HepG2 (cell line): Measurements from ENCODE around the gene MIB1. TPM values are rescaled to one million over a fixed set of nuclear protein-coding genes. Genes with fewer than 3 reads are reported as not detected.

ENCODE experiments used
- ARID4A ChIP-seq: sonication (generic); formaldehyde crosslinking; IDR thresholded peaks from 2 replicates; pipeline ENCODE4 v1.5.0; 2020; ENCODE audit warnings: mild to moderate bottlenecking, missing genetic modification reagents, borderline replicate concordance
- BCL6 ChIP-seq: IDR thresholded peaks from 2 replicates; pipeline ENCODE4 v1.6.1; 2016; ENCODE audit warnings: missing genetic modification reagents, missing compliant biosample characterization
- CHCHD3 ChIP-seq: sonication (generic); formaldehyde crosslinking; IDR thresholded peaks from 2 replicates; pipeline ENCODE4 v1.8.0; 2022; ENCODE audit warnings: mild to moderate bottlenecking, missing genetic modification reagents, moderate library complexity
- ESRRA ChIP-seq: sonication (generic); formaldehyde crosslinking; IDR thresholded peaks from 2 replicates; pipeline ENCODE4 v1.5.1; 2020; ENCODE audit warnings: mild to moderate bottlenecking, low read depth, missing genetic modification reagents
- FOXA1 ChIP-seq, 2 experiments: fragments of 450-650 bp in 1 of 2; sonication (generic) in 1 of 2; formaldehyde crosslinking in 1 of 2; IDR thresholded peaks; 2 replicates each; pipeline versions ENCODE4 v1.4.0 to v1.6.1; 2016 to 2020; ENCODE audit warnings: missing genetic modification reagents in 1 of 2
- PLRG1 ChIP-seq: fragments of 450-650 bp; conservative IDR thresholded peaks from 2 replicates; pipeline ENCODE4 v1.6.1; 2016
- SP5 ChIP-seq: IDR thresholded peaks from 2 replicates; pipeline ENCODE4 v1.6.1; 2016; ENCODE audit warnings: low read depth, borderline replicate concordance
- SPEN ChIP-seq: sonication (generic); formaldehyde crosslinking; IDR thresholded peaks from 2 replicates; pipeline ENCODE4 v1.5.1; 2020; ENCODE audit warnings: low read depth, mild to moderate bottlenecking, missing genetic modification reagents
- TBP ChIP-seq: sonication (generic); formaldehyde crosslinking; IDR thresholded peaks from 2 replicates; pipeline ENCODE4 v1.5.0; 2020; ENCODE audit warnings: missing genetic modification reagents
- YEATS2 ChIP-seq: sonication (generic); formaldehyde crosslinking; IDR thresholded peaks from 2 replicates; pipeline ENCODE4 v1.4.0; 2020; ENCODE audit warnings: missing genetic modification reagents, borderline replicate concordance
- ZNF143 ChIP-seq: sonication (generic); formaldehyde crosslinking; IDR thresholded peaks from 2 replicates; pipeline ENCODE4 v1.4.0; 2020; ENCODE audit warnings: missing genetic modification reagents
- ZNF362 ChIP-seq: sonication (generic); formaldehyde crosslinking; IDR thresholded peaks from 2 replicates; pipeline ENCODE4 v1.4.0; 2020; ENCODE audit warnings: missing genetic modification reagents, mild to moderate bottlenecking, borderline replicate concordance
- ZNF556 ChIP-seq: sonication (generic); formaldehyde crosslinking; IDR thresholded peaks from 2 replicates; pipeline ENCODE4 v1.4.0; 2020; ENCODE audit warnings: mild to moderate bottlenecking, missing genetic modification reagents, borderline replicate concordance
- ZNF710 ChIP-seq: sonication (generic); formaldehyde crosslinking; IDR thresholded peaks from 2 replicates; pipeline ENCODE4 v1.5.0; 2020; ENCODE audit warnings: mild to moderate bottlenecking, missing genetic modification reagents, borderline replicate concordance
- ZNF850 ChIP-seq: sonication (generic); formaldehyde crosslinking; conservative IDR thresholded peaks from 2 replicates; pipeline ENCODE4 v1.9.0; 2021; ENCODE audit warnings: mild to moderate bottlenecking, missing genetic modification reagents
- ZSCAN29 ChIP-seq: sonication (generic); formaldehyde crosslinking; conservative IDR thresholded peaks from 2 replicates; pipeline ENCODE4 v1.4.0; 2020; ENCODE audit warnings: mild to moderate bottlenecking, missing genetic modification reagents
- polyA plus RNA-seq, 8 experiments: library from polyadenylated mRNA; depleted of rRNA in 3 of 8; stranded (reverse) in 7 of 8; unstranded in 1 of 8; fragments of >200 nt; fragmentation: Illumina TruSeq in 4 of 8; extraction: Trizol in 4 of 8; gene quantifications; 2 replicates each; pipeline versions ENCODE4 v1.2.1 to v1.2.3, GENCODE V29; 2011 to 2016; ENCODE audit warnings: low read depth in 4 of 8, missing spikeins in 1 of 8, mixed read lengths in 1 of 8; ENCODE audit not compliant: insufficient read depth in 1 of 8
- total RNA-seq, 5 experiments: library from RNA; depleted of rRNA; stranded (reverse); fragments of >200 nt; fragmentation: Illumina TruSeq; extraction: Trizol; gene quantifications; 2 replicates each; pipeline ENCODE4 v1.2.3, GENCODE V29; 2016; ENCODE audit warnings: low read depth in 1 of 5
- TF ChIP-seq, protein P1 (sequence below): sonication (generic); formaldehyde crosslinking; IDR thresholded peaks from 2 replicates; pipeline ENCODE4 v1.5.1; 2020; ENCODE audit warnings: mild to moderate bottlenecking, missing genetic modification reagents, borderline replicate concordance

MIB1 gene
- total and polyA plus RNA-seq, 2 of the 13 experiments (the other 11 are each of a cell fraction or from before 2014, with no cell fraction given): 12.0 to 47.0 TPM

DNA sequence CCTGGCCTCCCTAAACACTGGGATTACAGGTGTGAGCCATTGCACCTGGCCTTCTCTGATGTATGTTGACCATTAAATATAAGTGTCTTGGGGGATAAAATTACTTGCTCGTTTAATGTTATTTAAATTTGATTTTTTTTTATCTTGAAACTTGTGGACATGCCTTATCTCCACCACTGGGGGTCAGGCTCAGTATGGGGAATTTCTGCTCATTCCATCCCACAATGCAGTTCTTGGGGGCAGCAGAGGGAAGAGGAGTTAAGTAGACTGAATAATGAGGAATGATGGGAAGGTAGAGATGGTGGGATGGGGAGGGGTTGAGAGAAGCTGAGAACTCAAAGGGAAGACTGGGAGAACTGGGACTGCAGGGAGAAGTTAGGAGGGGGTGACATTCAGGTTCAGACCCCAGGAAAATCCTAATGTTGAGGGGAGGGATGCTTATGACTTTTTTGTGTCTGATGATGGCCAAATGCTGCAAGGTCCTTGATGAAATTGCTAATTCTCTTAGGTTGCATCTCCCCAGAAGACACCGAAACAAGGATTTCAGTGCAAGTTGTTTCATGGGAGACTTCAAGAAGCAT is 174.2 kb downstream of the MIB1 start (continued):
- TF ChIP-seq, protein P1, sequence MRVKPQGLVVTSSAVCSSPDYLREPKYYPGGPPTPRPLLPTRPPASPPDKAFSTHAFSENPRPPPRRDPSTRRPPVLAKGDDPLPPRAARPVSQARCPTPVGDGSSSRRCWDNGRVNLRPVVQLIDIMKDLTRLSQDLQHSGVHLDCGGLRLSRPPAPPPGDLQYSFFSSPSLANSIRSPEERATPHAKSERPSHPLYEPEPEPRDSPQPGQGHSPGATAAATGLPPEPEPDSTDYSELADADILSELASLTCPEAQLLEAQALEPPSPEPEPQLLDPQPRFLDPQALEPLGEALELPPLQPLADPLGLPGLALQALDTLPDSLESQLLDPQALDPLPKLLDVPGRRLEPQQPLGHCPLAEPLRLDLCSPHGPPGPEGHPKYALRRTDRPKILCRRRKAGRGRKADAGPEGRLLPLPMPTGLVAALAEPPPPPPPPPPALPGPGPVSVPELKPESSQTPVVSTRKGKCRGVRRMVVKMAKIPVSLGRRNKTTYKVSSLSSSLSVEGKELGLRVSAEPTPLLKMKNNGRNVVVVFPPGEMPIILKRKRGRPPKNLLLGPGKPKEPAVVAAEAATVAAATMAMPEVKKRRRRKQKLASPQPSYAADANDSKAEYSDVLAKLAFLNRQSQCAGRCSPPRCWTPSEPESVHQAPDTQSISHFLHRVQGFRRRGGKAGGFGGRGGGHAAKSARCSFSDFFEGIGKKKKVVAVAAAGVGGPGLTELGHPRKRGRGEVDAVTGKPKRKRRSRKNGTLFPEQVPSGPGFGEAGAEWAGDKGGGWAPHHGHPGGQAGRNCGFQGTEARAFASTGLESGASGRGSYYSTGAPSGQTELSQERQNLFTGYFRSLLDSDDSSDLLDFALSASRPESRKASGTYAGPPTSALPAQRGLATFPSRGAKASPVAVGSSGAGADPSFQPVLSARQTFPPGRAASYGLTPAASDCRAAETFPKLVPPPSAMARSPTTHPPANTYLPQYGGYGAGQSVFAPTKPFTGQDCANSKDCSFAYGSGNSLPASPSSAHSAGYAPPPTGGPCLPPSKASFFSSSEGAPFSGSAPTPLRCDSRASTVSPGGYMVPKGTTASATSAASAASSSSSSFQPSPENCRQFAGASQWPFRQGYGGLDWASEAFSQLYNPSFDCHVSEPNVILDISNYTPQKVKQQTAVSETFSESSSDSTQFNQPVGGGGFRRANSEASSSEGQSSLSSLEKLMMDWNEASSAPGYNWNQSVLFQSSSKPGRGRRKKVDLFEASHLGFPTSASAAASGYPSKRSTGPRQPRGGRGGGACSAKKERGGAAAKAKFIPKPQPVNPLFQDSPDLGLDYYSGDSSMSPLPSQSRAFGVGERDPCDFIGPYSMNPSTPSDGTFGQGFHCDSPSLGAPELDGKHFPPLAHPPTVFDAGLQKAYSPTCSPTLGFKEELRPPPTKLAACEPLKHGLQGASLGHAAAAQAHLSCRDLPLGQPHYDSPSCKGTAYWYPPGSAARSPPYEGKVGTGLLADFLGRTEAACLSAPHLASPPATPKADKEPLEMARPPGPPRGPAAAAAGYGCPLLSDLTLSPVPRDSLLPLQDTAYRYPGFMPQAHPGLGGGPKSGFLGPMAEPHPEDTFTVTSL: no peak
- TF ChIP-seq ZNF362 (CRISPR knock-in tag) (peak; percentile 43; the same call in 1 of the 2 replicates), ZNF710 (CRISPR knock-in tag) (no peak), ZNF850 (CRISPR knock-in tag) (no peak), ZNF556 (no peak), ESRRA (CRISPR knock-in tag) (no peak), BCL6 (no peak), ZNF143 (CRISPR knock-in tag) (peak; percentile 78), TBP (CRISPR knock-in tag) (no peak), ZSCAN29 (CRISPR knock-in tag) (no peak), FOXA1 (IDR thresholded peaks at IDR 0.05) (no peak), FOXA1 (CRISPR knock-in tag; IDR thresholded peaks at IDR 0.05) (no peak), CHCHD3 (no peak), SPEN (CRISPR knock-in tag) (no peak), YEATS2 (CRISPR knock-in tag) (no peak), ARID4A (CRISPR knock-in tag) (no peak), SP5 (CRISPR knock-in tag) (no peak), PLRG1 (no peak)
